ENCODE results near the gene CCER1. TPM values are rescaled to one million over a fixed set of nuclear protein-coding genes. Genes with fewer than 3 reads are reported as not detected.

Gene CCER1
- polyA plus RNA-seq, 1 of the 3 experiments (the other 2 are of a cell fraction): not detected

- no peak for TF ChIP-seq PBX3 (IDR thresholded peaks at IDR 0.05)
- no peak for TF ChIP-seq RXRA (IDR thresholded peaks at IDR 0.05; ENCODE audit: borderline replicate concordance, low read depth)
Measured at GRCh38 chr12:90936230-90937005, 18.6 kb downstream of the CCER1 start (continued).

- H3K36me3 ChIP-seq (replicated peaks in 1 of 2; ENCODE audit: control insufficient read depth in 1 of 2, insufficient read depth in 2 of 2, low read length in 1 of 2): no peaks in the 10 kb centered on the region
- H3K79me2 ChIP-seq (ENCODE audit: insufficient read depth): no peaks in the 10 kb centered on the region
- no peak overlapping the region for H3K9ac ChIP-seq
- peaks cover 0 to 6% of the 10 kb centered on the region in 2 experiments; a peak in 2 of 4 replicates for H3K4me1 ChIP-seq (ENCODE audit: control insufficient read depth in 1 of 2, insufficient read depth in 2 of 2, low read depth in 1 of 2, low read length in 1 of 2)
- no peak overlapping the region for H2AFZ ChIP-seq (ENCODE audit: low read depth)
- TF ChIP-seq MXI1 (IDR thresholded peaks at IDR 0.05; ENCODE audit: low read depth, low read length): no peak
- TF ChIP-seq EP300 (IDR thresholded peaks at IDR 0.05; ENCODE audit: borderline replicate concordance in 1 of 2, low read depth in 1 of 2, low read length in 1 of 2): no peak
- TF ChIP-seq SMC3 (IDR thresholded peaks at IDR 0.05; ENCODE audit: low read depth, low read length): no peak
- no peak for TF ChIP-seq RFX5 (IDR thresholded peaks at IDR 0.05; ENCODE audit: low read length)
- TF ChIP-seq MEF2A (IDR thresholded peaks at IDR 0.05; ENCODE audit: borderline replicate concordance, low read depth): no peak
- TF ChIP-seq FOXJ3 (CRISPR knock-in tag; IDR thresholded peaks at IDR 0.05): no peak
- TF ChIP-seq NFIC (IDR thresholded peaks at IDR 0.05; ENCODE audit: borderline replicate concordance): no peak
- TF ChIP-seq ZBTB33 (IDR thresholded peaks at IDR 0.05; ENCODE audit: borderline replicate concordance, low read depth): no peak
- TF ChIP-seq REST (IDR thresholded peaks at IDR 0.05; ENCODE audit: low read depth, low read length): no peak
- TF ChIP-seq RXRA (IDR thresholded peaks at IDR 0.05; ENCODE audit: borderline replicate concordance, low read depth): no peak
- TF ChIP-seq YY1 (IDR thresholded peaks at IDR 0.05; ENCODE audit: low read depth): no peak
- TF ChIP-seq RAD21 (IDR thresholded peaks at IDR 0.05; ENCODE audit: low read length): no peak
- TF ChIP-seq USF1 (IDR thresholded peaks at IDR 0.05; ENCODE audit: borderline replicate concordance, low read depth): no peak
- no peak for TF ChIP-seq TAF1 (IDR thresholded peaks at IDR 0.05; ENCODE audit: borderline replicate concordance, low read depth, low read length)
- no peak for TF ChIP-seq MAX (IDR thresholded peaks at IDR 0.05; ENCODE audit: low read depth)
- TF ChIP-seq PBX3 (IDR thresholded peaks at IDR 0.05): no peak
- no peak for TF ChIP-seq RCOR1 (IDR thresholded peaks at IDR 0.05; ENCODE audit: low read length)
- no peak for TF ChIP-seq GABPA (IDR thresholded peaks at IDR 0.05; ENCODE audit: low read depth)
- H3K4me2 ChIP-seq: no peak overlapping the region
- no peak for DNase-seq
- no peaks in the 10 kb centered on the region for H3K9me2 ChIP-seq
- WGBS (ENCODE audit: low lambda C conversion rate): 75% methylated on average over 5 of the region's 5 CpGs
- H3K27ac ChIP-seq (ENCODE audit: low read depth in 2 of 2, low read length in 1 of 2): no peak overlapping the region
- CTCF ChIA-PET: interaction anchor here (0.9 to 1.3 kb wide), 2 partner anchors 10 to 15 kb away, joined by 3 read pairs; no protein-coding TSS in a partner anchor
- peaks cover 6% of the 10 kb centered on the region; the same call in 1 of the 2 replicates for H3K9me3 ChIP-seq
- no peaks in the 10 kb centered on the region for H3K27me3 ChIP-seq (ENCODE audit: insufficient read depth)
- H3K4me3 ChIP-seq (ENCODE audit: low read depth in 2 of 2, low read length in 1 of 2): no peak overlapping the region
- peaks cover 7% of the 10 kb centered on the region for H3F3A ChIP-seq (replicated peaks; ENCODE audit: insufficient read depth)
- POLR2A ChIA-PET: no interaction called here
- no peaks in the 10 kb centered on the region for H4K20me1 ChIP-seq (ENCODE audit: insufficient read depth)
Measured at GRCh38 chr12:90925562-90925961, 29.4 kb downstream of the CCER1 start.

All from SK-N-SH (cell line).